T-helper 17 cell (primary cell): ENCODE data around the gene OTUB1. TPM values are rescaled to one million over a fixed set of nuclear protein-coding genes. Genes with fewer than 3 reads are reported as not detected.

ENCODE experiments used
- ATAC-seq: fragments of 150-1000 bp; cut with Tn5 transposase; 2 replicates; pipeline ENCODE4 v1.10.0; 2021; ENCODE audit warnings: mild to moderate bottlenecking, moderate library complexity
- DNase-seq, 3 donors: peaks; one replicate each; pipeline versions ENCODE4 v3.0.0 to v3.0.0-alpha.2; 2020 to 2021
- H3K9me3 ChIP-seq: one replicate; pipeline ENCODE4 v1.7.0; 2013; ENCODE audit warnings: low read length, mild to moderate bottlenecking; ENCODE audit not compliant: control insufficient read depth, poor library complexity, severe bottlenecking
- H3K27ac Mint-ChIP-seq: one replicate; pipeline ENCODE4 v1.8.0; 2022; ENCODE audit warnings: mild to moderate bottlenecking, moderate library complexity, mixed read lengths
- H3K27me3 Mint-ChIP-seq: one replicate; pipeline ENCODE4 v1.8.0; 2022; ENCODE audit warnings: mixed read lengths
- H3K36me3 Mint-ChIP-seq: one replicate; pipeline ENCODE4 v1.8.0; 2022; ENCODE audit warnings: low read depth, mixed read lengths
- H3K4me1 Mint-ChIP-seq: one replicate; pipeline ENCODE4 v1.8.0; 2022; ENCODE audit warnings: mild to moderate bottlenecking, mixed read lengths
- H3K4me3 Mint-ChIP-seq: one replicate; pipeline ENCODE4 v1.8.0; 2022; ENCODE audit warnings: mild to moderate bottlenecking, moderate library complexity, mixed read lengths
- total RNA-seq, 4 donors: library from RNA in 2 of 4; stranded (reverse) in 2 of 4; gene quantifications; one replicate each; pipeline ENCODE4 v1.2.3 and lab custom pipeline; 2022 to 2026

Gene OTUB1
- total RNA-seq, result 10 to 100 TPM; 62.2 to 65.1 TPM
- 58.3 to 61.3 reads per million in 2 donors for total RNA-seq (lab: John Stamatoyannopoulos, UW)

GRCh38 chr11:63986156-63986931, at the start of gene OTUB1:
OTUB1 (plus strand) TSS chr11:63986438; CDS start chr11:63986457, 19 bp downstream.
- H3K4me1 Mint-ChIP-seq, result peaks cover 24% of the 10 kb centered on the region
- peak within 1 kb of the TSS; percentile 97 for H3K27ac Mint-ChIP-seq
- H3K36me3 Mint-ChIP-seq, result peaks cover 2% of the 10 kb centered on the region
- H3K9me3 ChIP-seq, result no peaks in the 10 kb centered on the region
- peak within 1 kb of the TSS; percentile 98 for H3K4me3 Mint-ChIP-seq
- DNase-seq, result peak; percentile 73 to 82 (median 79)
- H3K27me3 Mint-ChIP-seq, result no peaks in the 10 kb centered on the region
- ATAC-seq, result peak; percentile 91

- DNase-seq, result no peak
- Mint-ChIP-seq H3K4me1 (peaks cover 22% of the 10 kb centered on the region), H3K27me3 (no peaks in the 10 kb centered on the region), H3K27ac (peak overlapping the region; percentile 91), H3K4me3 (peak overlapping the region; percentile 96), H3K36me3 (no peaks in the 10 kb centered on the region)
- ATAC-seq, result peak; percentile 14
- H3K9me3 ChIP-seq, result no peaks in the 10 kb centered on the region
These were observed 48.3 kb upstream of the OTUB1 start for GRCh38 chr11:63937713-63938478.

GRCh38 chr11:63938479-63939396, 47.5 kb upstream of the OTUB1 start, which contains the start of gene NAA40:
NAA40 (plus strand) TSS chr11:63939002; CDS start chr11:63939097, 95 bp downstream.
- peak; percentile 79 to 93 (median 92) for DNase-seq
- no peaks in the 10 kb centered on the region for H3K27me3 Mint-ChIP-seq
- peak within 1 kb of the TSS; percentile 96 for H3K4me3 Mint-ChIP-seq
- peaks cover 22% of the 10 kb centered on the region for H3K4me1 Mint-ChIP-seq
- no peaks in the 10 kb centered on the region for H3K36me3 Mint-ChIP-seq
- H3K9me3 ChIP-seq, result no peaks in the 10 kb centered on the region
- H3K27ac Mint-ChIP-seq, result peak within 1 kb of the TSS; percentile 91
- peak; percentile 91 for ATAC-seq

- DNase-seq (no peak), ATAC-seq (no peak)
- Mint-ChIP-seq H3K27me3 (no peaks in the 10 kb centered on the region), H3K36me3 (no peaks in the 10 kb centered on the region), H3K27ac (peak overlapping the region; percentile 91), H3K4me1 (peaks cover 26% of the 10 kb centered on the region), H3K4me3 (peak overlapping the region; percentile 96)
- H3K9me3 ChIP-seq, result no peaks in the 10 kb centered on the region
These were observed 46.8 kb upstream of the OTUB1 start for GRCh38 chr11:63939397-63939891.

- H3K4me1 Mint-ChIP-seq, result peaks cover 27% of the 10 kb centered on the region
- peak overlapping the region; percentile 28 for H3K4me3 Mint-ChIP-seq
- H3K9me3 ChIP-seq, result no peaks in the 10 kb centered on the region
- H3K27ac Mint-ChIP-seq, result peak overlapping the region; percentile 91
- H3K27me3 Mint-ChIP-seq, result no peaks in the 10 kb centered on the region
- DNase-seq, result no peak
- no peak for ATAC-seq
- no peaks in the 10 kb centered on the region for H3K36me3 Mint-ChIP-seq
These were observed 45.5 kb upstream of the OTUB1 start for GRCh38 chr11:63940786-63941185.

- H3K9me3 ChIP-seq, result no peaks in the 10 kb centered on the region
- Mint-ChIP-seq H3K27ac (peak overlapping the region; percentile 37), H3K36me3 (no peaks in the 10 kb centered on the region), H3K4me1 (peaks cover 29% of the 10 kb centered on the region), H3K4me3 (no peak overlapping the region), H3K27me3 (no peaks in the 10 kb centered on the region)
- ATAC-seq (no peak), DNase-seq (no peak)
These were observed 44.3 kb upstream of the OTUB1 start for GRCh38 chr11:63941901-63942300.

GRCh38 chr11:63942803-63943202, 43.4 kb upstream of the OTUB1 start:
- Mint-ChIP-seq H3K4me3 (no peak overlapping the region), H3K36me3 (no peaks in the 10 kb centered on the region), H3K4me1 (peaks cover 27% of the 10 kb centered on the region), H3K27me3 (no peaks in the 10 kb centered on the region), H3K27ac (no peak overlapping the region)
- H3K9me3 ChIP-seq, result no peaks in the 10 kb centered on the region
- DNase-seq (no peak), ATAC-seq (no peak)

- Mint-ChIP-seq H3K4me1 (peaks cover 15% of the 10 kb centered on the region), H3K27ac (no peak overlapping the region), H3K27me3 (no peaks in the 10 kb centered on the region), H3K4me3 (no peak overlapping the region), H3K36me3 (no peaks in the 10 kb centered on the region)
- H3K9me3 ChIP-seq, result no peaks in the 10 kb centered on the region
- DNase-seq, result no peak
- no peak for ATAC-seq
These were observed 41.3 kb upstream of the OTUB1 start for GRCh38 chr11:63944987-63945386.

GRCh38 chr11:63945477-63946163, 40.6 kb upstream of the OTUB1 start:
- peak in 2 of 3 donors; percentile 22 to 28 for DNase-seq
- Mint-ChIP-seq H3K27me3 (no peaks in the 10 kb centered on the region), H3K36me3 (no peaks in the 10 kb centered on the region), H3K27ac (no peak overlapping the region), H3K4me3 (no peak overlapping the region), H3K4me1 (peaks cover 10% of the 10 kb centered on the region)
- peak; percentile 81 for ATAC-seq
- H3K9me3 ChIP-seq, result no peaks in the 10 kb centered on the region

- H3K4me3 Mint-ChIP-seq, result peak overlapping the region; percentile 80
- peaks cover 5% of the 10 kb centered on the region for H3K36me3 Mint-ChIP-seq
- ATAC-seq (peak; percentile 54), DNase-seq (no peak)
- H3K27me3 Mint-ChIP-seq, result no peaks in the 10 kb centered on the region
- H3K9me3 ChIP-seq, result no peaks in the 10 kb centered on the region
- peaks cover 14% of the 10 kb centered on the region for H3K4me1 Mint-ChIP-seq
- H3K27ac Mint-ChIP-seq, result peak overlapping the region; percentile 81
These were observed 34.3 kb upstream of the OTUB1 start for GRCh38 chr11:63951779-63952536.

- H3K4me3 Mint-ChIP-seq, result peak overlapping the region; percentile 80
- H3K36me3 Mint-ChIP-seq, result peaks cover 5% of the 10 kb centered on the region
- H3K4me1 Mint-ChIP-seq, result peaks cover 14% of the 10 kb centered on the region
- H3K27me3 Mint-ChIP-seq, result no peaks in the 10 kb centered on the region
- no peaks in the 10 kb centered on the region for H3K9me3 ChIP-seq
- no peak for ATAC-seq
- H3K27ac Mint-ChIP-seq, result peak overlapping the region; percentile 21
- no peak for DNase-seq
These were observed 33.7 kb upstream of the OTUB1 start for GRCh38 chr11:63952570-63952969.
